HFF-Myc (cell line): ENCODE measurements around the gene SLC13A1.

Source experiments
- DNase-seq: peaks from one replicate; pipeline ENCODE4 v3.0.0-alpha.2; 2011; ENCODE audit warnings: low read depth; ENCODE audit errors: extremely low read depth
- H3K4me3 ChIP-seq: replicated peaks from 2 replicates; pipeline ENCODE4 v1.5.1; 2011; ENCODE audit warnings: low read depth, mild to moderate bottlenecking, control low read depth, low read length
- CTCF ChIP-seq: IDR thresholded peaks from 2 replicates; pipeline ENCODE4 v1.5.1; 2012; ENCODE audit warnings: mild to moderate bottlenecking, low read depth, low read length, control low read depth; ENCODE audit errors: missing control alignments

Gene SLC13A1

GRCh38 chr7:123199883-123200282 lies at the start of gene SLC13A1:
TSS of gene SLC13A1 (minus strand) at chr7:123199969. CDS start at chr7:123199946, 23 bp downstream.
- DNase-seq, result no peak
- TF ChIP-seq CTCF, result no peak
- no peak within 1 kb of the TSS for H3K4me3 ChIP-seq

GRCh38 chr7:123244768-123245167 lies 45.0 kb upstream of the SLC13A1 start:
- H3K4me3 ChIP-seq, result no peak overlapping the region
- no peak for DNase-seq
- TF ChIP-seq CTCF, result no peak

GRCh38 chr7:123242467-123243092 lies 42.8 kb upstream of the SLC13A1 start:
- DNase-seq, result no peak
- TF ChIP-seq CTCF, result no peak

GRCh38 chr7:123241809-123242208 lies 42.0 kb upstream of the SLC13A1 start:
- TF ChIP-seq CTCF, result no peak
- no peak for DNase-seq

More at GRCh38 chr7:123242467-123243092, 42.8 kb upstream of the SLC13A1 start:
- H3K4me3 ChIP-seq, result no peak overlapping the region

GRCh38 chr7:123231021-123232000 lies 31.5 kb upstream of the SLC13A1 start:
- TF ChIP-seq CTCF, result no peak
- no peak for DNase-seq
- H3K4me3 ChIP-seq, result no peak overlapping the region

More at GRCh38 chr7:123241809-123242208, 42.0 kb upstream of the SLC13A1 start:
- H3K4me3 ChIP-seq, result no peak overlapping the region

GRCh38 chr7:123230603-123231002 lies 30.8 kb upstream of the SLC13A1 start:
- H3K4me3 ChIP-seq, result no peak overlapping the region
- DNase-seq, result no peak
- no peak for TF ChIP-seq CTCF
